ENCODE measurements around the gene WDR86.

DNA sequence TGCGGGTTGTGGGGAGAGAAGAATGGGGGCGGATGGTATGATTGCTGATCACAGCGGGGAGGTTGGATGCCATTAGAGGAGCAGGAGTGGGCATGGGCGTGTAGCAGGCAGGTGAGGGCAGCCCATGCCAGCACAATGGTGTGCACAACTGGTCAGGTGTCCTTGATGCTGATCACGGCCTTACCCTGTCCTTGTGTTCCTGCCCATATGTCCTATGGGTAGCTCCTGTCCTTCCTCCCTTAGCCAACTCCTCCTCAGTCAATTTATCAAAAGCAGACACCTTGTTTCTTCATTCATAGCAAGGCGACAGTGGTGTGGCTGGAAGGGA lies 30.7 kb downstream of the WDR86 start:
- TF ChIP-seq POLR2A (IDR thresholded peaks at IDR 0.05; ENCODE audit: low read depth, low read length) (no peak), POLR2AphosphoS5 (IDR thresholded peaks at IDR 0.05; ENCODE audit: low read depth, low read length) (no peak)
